ENCODE results near the gene NOL9. TPM values are rescaled to one million over a fixed set of nuclear protein-coding genes. Genes with fewer than 3 reads are reported as not detected.

Gene NOL9
- total and polyA plus RNA-seq, 9 of the 15 experiments (the other 6 are each of a cell fraction or from before 2014, with no cell fraction given) = 5.6 to 76.5 (median 47.3) TPM

- TF ChIP-seq, protein P1, sequence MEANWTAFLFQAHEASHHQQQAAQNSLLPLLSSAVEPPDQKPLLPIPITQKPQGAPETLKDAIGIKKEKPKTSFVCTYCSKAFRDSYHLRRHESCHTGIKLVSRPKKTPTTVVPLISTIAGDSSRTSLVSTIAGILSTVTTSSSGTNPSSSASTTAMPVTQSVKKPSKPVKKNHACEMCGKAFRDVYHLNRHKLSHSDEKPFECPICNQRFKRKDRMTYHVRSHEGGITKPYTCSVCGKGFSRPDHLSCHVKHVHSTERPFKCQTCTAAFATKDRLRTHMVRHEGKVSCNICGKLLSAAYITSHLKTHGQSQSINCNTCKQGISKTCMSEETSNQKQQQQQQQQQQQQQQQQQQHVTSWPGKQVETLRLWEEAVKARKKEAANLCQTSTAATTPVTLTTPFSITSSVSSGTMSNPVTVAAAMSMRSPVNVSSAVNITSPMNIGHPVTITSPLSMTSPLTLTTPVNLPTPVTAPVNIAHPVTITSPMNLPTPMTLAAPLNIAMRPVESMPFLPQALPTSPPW (CRISPR knock-in tag; IDR thresholded peaks at IDR 0.05) = peak; percentile 8; the same call in 1 of the 2 replicates
- TF ChIP-seq GTF2B (IDR thresholded peaks at IDR 0.05; ENCODE audit: extremely low read depth, insufficient read length) = no peak
- TF ChIP-seq ZBTB7A (IDR thresholded peaks at IDR 0.05; ENCODE audit: borderline replicate concordance, control insufficient read depth, low read depth, low read length) = 0 out of 2 replicates have a peak, but pooled peaks have one; percentile 22
- TF ChIP-seq PCBP1 (IDR thresholded peaks at IDR 0.05; ENCODE audit: low read depth, low read length, poor library complexity, severe bottlenecking) = peak; percentile 66
- no peak for TF ChIP-seq TARDBP (IDR thresholded peaks at IDR 0.05)
- no peak for TF ChIP-seq ZNF239 (CRISPR knock-in tag; IDR thresholded peaks at IDR 0.05)
- TF ChIP-seq ZNF232 (CRISPR knock-in tag; IDR thresholded peaks at IDR 0.05) = 0 out of 2 replicates have a peak, but pooled peaks have one; percentile 38
- 0 out of 2 replicates have a peak, but pooled peaks have one; percentile 56 for TF ChIP-seq ZNF12 (CRISPR knock-in tag; IDR thresholded peaks at IDR 0.05)
- no peak for TF ChIP-seq NELFE (IDR thresholded peaks at IDR 0.05; ENCODE audit: insufficient read depth, insufficient read length)
- no peak for TF ChIP-seq HDAC8 (tag; IDR thresholded peaks at IDR 0.05)
- peak; percentile 61 for TF ChIP-seq CHD1 (IDR thresholded peaks at IDR 0.05; ENCODE audit: low read length)
- TF ChIP-seq TSC22D4 (tag; IDR thresholded peaks at IDR 0.05) = no peak
- no peak for TF ChIP-seq ZFP30 (CRISPR knock-in tag; IDR thresholded peaks at IDR 0.05; ENCODE audit: borderline replicate concordance)
- TF ChIP-seq, protein P2, sequence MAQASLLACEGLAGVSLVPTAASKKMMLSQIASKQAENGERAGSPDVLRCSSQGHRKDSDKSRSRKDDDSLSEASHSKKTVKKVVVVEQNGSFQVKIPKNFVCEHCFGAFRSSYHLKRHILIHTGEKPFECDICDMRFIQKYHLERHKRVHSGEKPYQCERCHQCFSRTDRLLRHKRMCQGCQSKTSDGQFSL (CRISPR knock-in tag; IDR thresholded peaks at IDR 0.05) = peak; percentile 65; the same call in 1 of the 2 replicates
- TF ChIP-seq, protein P2 (tag; IDR thresholded peaks at IDR 0.05) = no peak
- no peak for TF ChIP-seq RBM25 (IDR thresholded peaks at IDR 0.05; ENCODE audit: low read depth, low read length, severe bottlenecking)
- peak; percentile 61 to 89 (median 67) for TF ChIP-seq YY1 (IDR thresholded peaks at IDR 0.05; ENCODE audit: borderline replicate concordance in 1 of 3, control insufficient read depth in 1 of 3, extremely low read depth in 1 of 3, insufficient read depth in 3 of 3, insufficient read length in 1 of 3, insufficient replicate concordance in 2 of 3, low read depth in 1 of 3, low read length in 2 of 3)
- TF ChIP-seq NFYB (IDR thresholded peaks at IDR 0.05; ENCODE audit: extremely low read depth, insufficient read length) = no peak
- no peak for TF ChIP-seq HMG20A (CRISPR knock-in tag; conservative IDR thresholded peaks at IDR 0.05)
- TF ChIP-seq ETS1 (conservative IDR thresholded peaks at IDR 0.05; ENCODE audit: control insufficient read depth, low read depth, low read length) = peak; percentile 27; the same call in 1 of the 2 replicates
- TF ChIP-seq ZNF165 (CRISPR knock-in tag; IDR thresholded peaks at IDR 0.05; ENCODE audit: borderline replicate concordance) = no peak
These were observed 25.8 kb upstream of the NOL9 start (continued) for GRCh38 chr1:6580119-6580592.
